A673 (cell line): Measurements from ENCODE around the gene NRDE2.

ENCODE experiments used
- CTCF ChIP-seq: fragments of 300-800, 200-600 bp; sonication (generic); conservative IDR thresholded peaks from 2 replicates; pipeline ENCODE4 v1.5.1; 2017; ENCODE audit warnings: low read depth, mild to moderate bottlenecking, antibody characterized with exemption, low read length, moderate library complexity, mixed read lengths
- EZH2 ChIP-seq: fragments of 200-600 bp; sonication (generic); IDR thresholded peaks from 2 replicates; pipeline ENCODE4 v1.6.1; 2017; ENCODE audit warnings: borderline replicate concordance, low read depth, mild to moderate bottlenecking, mixed read lengths, antibody characterized with exemption, low read length; ENCODE audit not compliant: poor library complexity, severe bottlenecking

- TF ChIP-seq CTCF (no peak), EZH2 (no peak)
Measured at GRCh38 chr14:90302529-90303303, 29.0 kb downstream of the NRDE2 start.
